ENCODE results near the gene TNFRSF19.

TNFRSF19 gene

DNA sequence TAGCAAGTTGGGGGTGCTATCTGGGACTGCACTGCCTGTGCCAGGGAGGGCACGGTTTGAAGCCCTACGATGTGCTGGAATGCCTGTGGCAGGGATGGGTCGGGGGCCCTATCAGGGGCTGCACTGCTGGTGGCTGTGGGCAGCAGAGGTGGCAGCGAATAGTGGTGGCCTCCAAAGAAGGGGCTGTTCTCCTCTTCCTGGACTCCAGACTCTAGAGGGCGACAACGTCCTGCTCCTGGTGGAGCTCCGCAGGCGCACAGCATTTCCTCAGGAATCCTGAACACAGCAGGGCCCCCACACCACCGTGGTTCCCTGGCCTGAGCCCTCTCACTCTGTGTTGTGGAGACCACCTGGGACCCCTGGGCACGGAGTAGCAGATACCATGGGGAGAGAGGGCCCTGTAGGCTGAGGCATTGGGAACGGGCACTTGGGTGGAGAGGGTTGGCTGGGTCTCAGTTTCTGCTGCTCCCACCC lies 145.6 kb downstream of the TNFRSF19 start:
- DNase-seq (ENCODE audit: low read depth in 2 of 2): no peak

DNA sequence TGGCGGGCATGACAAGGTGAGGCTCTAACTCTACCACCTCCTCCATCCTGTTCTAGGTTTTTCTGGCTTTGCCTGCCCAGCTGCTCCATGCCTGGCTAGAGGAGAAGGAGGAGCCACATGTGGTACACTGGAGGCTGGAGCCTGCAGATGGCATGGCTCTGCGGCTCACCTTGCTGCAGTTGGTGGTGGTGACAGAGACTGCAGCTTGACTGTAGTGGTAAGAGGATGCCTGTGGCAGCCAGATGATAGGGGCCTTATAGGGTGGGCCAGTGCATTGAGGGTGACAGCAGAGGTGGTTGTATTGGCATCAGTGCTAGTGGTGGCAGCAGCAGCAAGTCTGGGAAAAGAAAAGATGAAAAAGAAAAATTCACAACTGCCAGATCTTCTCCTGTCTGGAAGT lies 146.2 kb downstream of the TNFRSF19 start:
- no peak for DNase-seq (ENCODE audit: low read depth in 2 of 2)

DNA sequence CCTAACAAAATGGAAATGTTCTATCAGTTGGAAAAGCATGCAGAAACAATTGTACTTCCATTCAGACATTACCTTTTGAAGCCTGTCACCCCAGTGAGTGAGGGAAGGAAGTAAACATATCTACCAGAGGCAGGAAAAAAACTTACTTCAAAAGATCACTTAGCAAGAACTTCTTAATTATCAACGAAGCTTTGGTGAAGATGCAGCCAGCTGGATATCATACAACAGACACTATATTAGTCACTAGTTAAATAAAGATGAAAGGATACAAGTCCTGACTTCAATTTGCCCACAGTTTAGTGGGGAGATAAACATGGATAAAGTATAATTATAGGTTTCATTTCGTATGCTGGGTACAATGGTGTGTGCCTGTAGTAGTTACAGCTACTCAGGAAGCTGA lies 148.8 kb downstream of the TNFRSF19 start:
- no peak for DNase-seq (ENCODE audit: low read depth in 2 of 2)

DNA sequence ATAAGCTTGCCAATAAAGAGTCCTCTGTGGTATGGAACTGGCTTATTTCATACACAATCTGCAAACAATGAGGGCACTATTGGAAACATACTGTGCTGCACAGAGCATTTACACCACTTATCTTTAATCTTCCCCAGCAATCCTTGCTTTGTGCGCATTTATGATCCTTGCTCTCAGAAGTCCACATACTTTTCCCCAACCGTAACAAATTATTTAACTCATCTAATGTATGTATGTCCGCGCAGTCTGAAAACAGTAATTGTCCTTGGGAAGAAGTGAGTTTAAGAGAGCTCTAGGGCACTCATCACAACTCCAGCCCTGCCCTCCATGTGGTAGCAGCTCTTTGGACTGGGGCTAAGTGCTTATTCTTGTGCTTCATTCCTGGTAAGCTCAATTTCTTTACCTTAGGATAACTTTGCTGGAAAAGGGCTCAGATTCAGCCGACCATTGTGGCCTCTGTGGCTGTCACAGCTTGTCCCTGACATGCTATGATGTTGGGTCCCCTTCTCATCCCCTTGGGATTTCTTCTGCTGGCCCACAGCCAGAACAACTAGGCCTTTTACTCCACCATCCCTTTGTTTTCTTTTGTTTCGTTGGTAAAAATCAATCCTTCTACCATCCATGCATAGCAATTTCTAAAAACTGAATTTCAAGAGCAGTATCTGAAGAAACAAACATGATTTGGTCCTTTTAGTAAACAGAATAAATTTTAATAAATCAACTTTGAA lies 152.7 kb downstream of the TNFRSF19 start:
- no peak for DNase-seq (ENCODE audit: low read depth in 2 of 2)

DNA sequence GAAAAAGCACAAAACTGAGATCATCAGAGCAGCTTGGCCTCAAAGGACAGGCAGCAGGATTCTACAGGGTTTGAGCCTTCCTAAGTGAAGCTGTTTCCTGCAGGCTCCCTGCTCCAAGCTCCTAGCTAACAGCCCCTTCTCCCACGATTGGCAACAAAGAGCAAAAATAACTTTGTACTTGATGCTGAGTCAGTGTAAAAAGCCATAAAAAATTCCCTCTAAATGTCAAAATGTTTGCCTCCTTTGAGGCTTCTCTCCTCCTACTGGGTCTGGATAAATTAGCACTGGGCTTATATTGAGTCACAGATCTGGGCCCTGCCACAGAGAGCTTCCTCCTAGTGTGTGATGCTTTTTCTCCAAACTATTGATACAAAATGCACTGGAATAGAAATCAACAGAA lies 153.3 kb downstream of the TNFRSF19 start:
- no peak for DNase-seq (ENCODE audit: low read depth in 2 of 2)

DNA sequence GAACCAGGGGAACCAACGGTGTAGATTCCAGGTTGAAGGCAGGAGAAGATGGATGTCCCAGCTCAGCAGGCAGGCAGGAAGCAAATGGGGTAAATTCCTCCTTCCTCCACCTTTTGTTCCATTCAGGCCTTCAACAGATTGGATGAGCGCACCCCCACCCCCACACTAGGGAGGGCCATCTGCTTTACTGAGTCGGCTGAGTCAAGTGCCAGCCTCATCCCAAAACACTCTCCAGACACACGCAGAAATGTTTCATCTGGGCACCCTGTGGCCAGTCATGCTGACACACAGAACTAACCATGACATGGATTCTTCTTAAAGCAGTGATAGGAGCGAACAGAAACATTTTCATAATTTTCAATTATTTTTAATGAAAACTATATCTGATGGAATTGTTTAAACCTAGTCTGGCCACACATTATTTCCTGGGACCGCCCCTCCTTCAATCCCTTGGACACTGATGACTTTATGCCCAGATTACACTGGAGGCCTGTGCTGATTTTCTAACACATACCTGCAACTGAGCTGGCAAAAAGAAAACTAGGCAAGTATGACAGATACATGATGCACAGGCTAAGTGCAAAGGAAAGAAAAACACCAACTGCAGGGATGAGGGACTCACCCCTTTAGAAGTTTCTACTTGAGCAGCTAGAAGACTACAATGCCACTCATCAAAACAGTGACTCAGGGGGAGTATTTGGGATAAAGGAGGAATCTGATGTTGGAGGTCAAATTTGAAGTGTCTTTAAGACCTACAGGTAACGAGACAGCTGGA lies 154.2 kb downstream of the TNFRSF19 start:
- no peak for DNase-seq (ENCODE audit: low read depth in 2 of 2)

Measured in activated CD4-positive, alpha-beta T cell treated with anti-CD3 and anti-CD28 coated beads for 24 hours (primary cell).